GM12874 (cell line): ENCODE data around the gene NUP188.

Experiments
- CTCF ChIP-seq: IDR thresholded peaks from 2 replicates; pipeline ENCODE4 v1.5.1; 2011; ENCODE audit warnings: low read depth, mild to moderate bottlenecking, control low read depth, low read length, moderate library complexity; ENCODE audit not compliant: insufficient read depth

Gene NUP188

GRCh38 chr9:129032541-129033159, 85.2 kb downstream of the NUP188 start:
- no peak for TF ChIP-seq CTCF

DNA sequence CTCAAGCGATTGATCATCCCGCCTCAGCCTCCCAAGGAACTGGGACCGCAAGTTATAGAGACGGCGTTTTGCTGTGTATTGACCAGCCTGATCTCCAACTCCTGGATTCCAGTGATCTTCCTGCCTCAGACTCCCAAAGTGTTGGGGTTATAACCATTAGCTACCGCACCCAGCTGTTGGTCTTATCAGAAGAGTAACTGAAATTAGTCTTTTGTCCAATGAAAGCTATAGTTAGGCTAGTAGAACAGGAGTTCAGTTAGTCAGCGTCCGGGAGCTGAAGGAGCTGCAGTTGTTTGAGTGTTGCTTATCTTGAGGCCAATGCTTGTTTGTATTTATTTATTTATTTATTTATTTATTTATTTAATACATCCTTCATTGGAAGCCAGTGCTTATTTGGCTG, 85.7 kb downstream of the NUP188 start:
- TF ChIP-seq CTCF, result no peak

GRCh38 chr9:129036241-129036922, 88.9 kb downstream of the NUP188 start, which contains the start of gene MIGA2:
MIGA2 (plus strand) TSS chr9:129036626; CDS start chr9:129040595, 3,969 bp downstream.
- TF ChIP-seq CTCF, result no peak

- no peak for TF ChIP-seq CTCF
Measured at GRCh38 chr9:129036923-129037766, 89.6 kb downstream of the NUP188 start.

GRCh38 chr9:129037767-129038098, 90.2 kb downstream of the NUP188 start:
- TF ChIP-seq CTCF, result no peak

GRCh38 chr9:129038109-129038852, 90.8 kb downstream of the NUP188 start:
- TF ChIP-seq CTCF, result no peak
